ENCODE results near the gene RNF157.

GRCh38 chr17:76123749-76124581 lies 116.3 kb downstream of the RNF157 start:
- TF ChIP-seq CTCF (IDR thresholded peaks at IDR 0.05; ENCODE audit: insufficient read depth, low read length) = no peak
- no peak for TF ChIP-seq REST (IDR thresholded peaks at IDR 0.05; ENCODE audit: insufficient replicate concordance, low read depth)
- TF ChIP-seq POLR2AphosphoS5 (IDR thresholded peaks at IDR 0.05; ENCODE audit: low read depth) = no peak

All from HL-60 (cell line).